IMR-90 (cell line): Measurements from ENCODE around the gene BRD1. TPM values are rescaled to one million over a fixed set of nuclear protein-coding genes. Genes with fewer than 3 reads are reported as not detected.

Experiments
- ATAC-seq: fragments of 200-7000 bp; cut with Tn5 transposase; 2 replicates; pipeline ENCODE4 v1.9.1; 2020; ENCODE audit warnings: low read depth, mild to moderate bottlenecking, moderate library complexity
- BruUV-seq: library from RNA; stranded (reverse); fragments of 400-500 nt; replicated peaks from 2 replicates; lab custom pipeline; 2021; lab: Mats Ljungman, UMichigan
- CTCF ChIA-PET: fragments of 300-600 bp; formaldehyde crosslinking; extraction: SDS; loops from one replicate; lab custom pipeline; 2021; ENCODE audit warnings: antibody characterized with exemption; lab: Yijun Ruan, JAX
- POLR2A ChIA-PET: fragments of 300-600 bp; sonication (Branson Sonifier 250); formaldehyde crosslinking; loops from one replicate; lab custom pipeline; 2022; ENCODE audit warnings: antibody characterized with exemption; ENCODE audit not compliant: unreplicated experiment; lab: Charles Lee
- DNase-seq: peaks from one replicate; pipeline ENCODE4 v3.0.0; 2013
- H2AFZ ChIP-seq: replicated peaks from 2 replicates; pipeline ENCODE3; 2013; ENCODE audit warnings: low read length, mild to moderate bottlenecking; ENCODE audit not compliant: poor library complexity
- H2AK5ac ChIP-seq: 2 replicates; pipeline ENCODE4 v1.6.1; 2013; ENCODE audit warnings: low read depth, low read length, inconsistent platforms
- H2AK9ac ChIP-seq: replicated peaks from 2 replicates; pipeline ENCODE3; 2013; ENCODE audit warnings: mild to moderate bottlenecking, low read depth, low read length, moderate library complexity; ENCODE audit not compliant: poor library complexity
- H2BK120ac ChIP-seq: 2 replicates; pipeline ENCODE4 v1.6.1; 2013; ENCODE audit warnings: low read depth, low read length, inconsistent platforms
- H2BK15ac ChIP-seq: 3 replicates; pipeline ENCODE4 v1.6.1; 2013; ENCODE audit warnings: low read depth, low read length, inconsistent platforms
- H2BK20ac ChIP-seq: 2 replicates; pipeline ENCODE4 v1.6.1; 2013; ENCODE audit warnings: low read depth, mild to moderate bottlenecking, inconsistent platforms, low read length, moderate library complexity
- H2BK5ac ChIP-seq: 2 replicates; pipeline ENCODE4 v1.6.1; 2013; ENCODE audit warnings: mild to moderate bottlenecking, low read depth, low read length, inconsistent platforms; ENCODE audit not compliant: poor library complexity, severe bottlenecking
- H3K14ac ChIP-seq: replicated peaks from 2 replicates; pipeline ENCODE4 v1.6.1; 2013; ENCODE audit warnings: low read depth, low read length, inconsistent platforms
- H3K18ac ChIP-seq: 2 replicates; pipeline ENCODE4 v1.6.1; 2013; ENCODE audit warnings: low read depth, low read length, control low read depth
- H3K23ac ChIP-seq: 2 replicates; pipeline ENCODE4 v1.6.1; 2013; ENCODE audit warnings: low read depth, low read length, inconsistent platforms
- H3K27ac ChIP-seq: 2 replicates; pipeline ENCODE4 v1.5.1; 2013; ENCODE audit warnings: mild to moderate bottlenecking, control low read depth, low read length; ENCODE audit not compliant: insufficient read depth
- H3K27me3 ChIP-seq: 2 replicates; pipeline ENCODE4 v1.6.1; 2013; ENCODE audit warnings: low read length; ENCODE audit not compliant: control insufficient read depth, insufficient read depth
- H3K36me3 ChIP-seq: 2 replicates; pipeline ENCODE4 v1.6.1; 2013; ENCODE audit warnings: low read length, mixed read lengths; ENCODE audit not compliant: control insufficient read depth, insufficient read depth
- H3K4ac ChIP-seq: 2 replicates; pipeline ENCODE4 v1.6.1; 2013; ENCODE audit warnings: low read depth, low read length, inconsistent platforms
- H3K4me1 ChIP-seq: 2 replicates; pipeline ENCODE4 v1.6.1; 2013; ENCODE audit warnings: low read length, mixed read lengths; ENCODE audit not compliant: control insufficient read depth, insufficient read depth
- H3K4me2 ChIP-seq: 2 replicates; pipeline ENCODE4 v1.6.1; 2013; ENCODE audit warnings: low read depth, mild to moderate bottlenecking, control low read depth, low read length, moderate library complexity
- H3K4me3 ChIP-seq: 2 replicates; pipeline ENCODE4 v1.5.1; 2013; ENCODE audit warnings: low read depth, mild to moderate bottlenecking, control low read depth, low read length, moderate library complexity; ENCODE audit not compliant: insufficient read depth
- H3K56ac ChIP-seq: 2 replicates; pipeline ENCODE4 v1.6.1; 2013; ENCODE audit warnings: low read length, inconsistent platforms; ENCODE audit not compliant: insufficient read depth; ENCODE audit errors: extremely low read depth
- H3K79me1 ChIP-seq, 2 experiments: 2 replicates each; pipeline ENCODE4 v1.6.1; 2013; ENCODE audit warnings: low read length in 2 of 2, inconsistent platforms in 1 of 2, low read depth in 1 of 2
- H3K9ac ChIP-seq: 2 replicates; pipeline ENCODE4 v1.6.1; 2013; ENCODE audit warnings: low read depth, low read length, control low read depth
- H3K9me1 ChIP-seq: 2 replicates; pipeline ENCODE4 v1.6.1; 2013; ENCODE audit warnings: low read length, inconsistent platforms; ENCODE audit not compliant: insufficient read depth
- H3K9me3 ChIP-seq: 2 replicates; pipeline ENCODE4 v1.6.1; 2013; ENCODE audit warnings: low read length; ENCODE audit not compliant: control insufficient read depth, insufficient read depth
- H4K20me1 ChIP-seq: 2 replicates; pipeline ENCODE4 v1.6.1; 2013; ENCODE audit warnings: low read length, inconsistent platforms; ENCODE audit not compliant: insufficient read depth
- H4K5ac ChIP-seq: 2 replicates; pipeline ENCODE4 v1.6.1; 2013; ENCODE audit warnings: mild to moderate bottlenecking, low read depth, low read length, control low read depth
- H4K8ac ChIP-seq, 2 experiments: 2 replicates each; pipeline ENCODE4 v1.6.1; 2013; ENCODE audit warnings: low read depth in 2 of 2, low read length in 2 of 2, control low read depth in 1 of 2, inconsistent platforms in 1 of 2
- H4K91ac ChIP-seq: 2 replicates; pipeline ENCODE4 v1.6.1; 2013; ENCODE audit warnings: low read depth, low read length, inconsistent platforms; ENCODE audit not compliant: insufficient read depth
- BHLHE40 ChIP-seq: fragments of 150-350 bp; IDR thresholded peaks from 2 replicates; pipeline ENCODE4 v1.6.1; 2016; ENCODE audit warnings: mild to moderate bottlenecking, low read depth, low read length
- CEBPB ChIP-seq: IDR thresholded peaks from 2 replicates; pipeline ENCODE4 v1.6.1; 2012; ENCODE audit warnings: low read depth, low read length, improper control_type of control experiment
- CHD1 ChIP-seq: IDR thresholded peaks from 2 replicates; pipeline ENCODE4 v1.6.1; 2012; ENCODE audit warnings: low read depth, low read length, improper control_type of control experiment
- FOS ChIP-seq: fragments of 150-350 bp; IDR thresholded peaks from 2 replicates; pipeline ENCODE4 v1.6.1; 2016; ENCODE audit warnings: low read depth, low read length
- MAFK ChIP-seq: IDR thresholded peaks from 2 replicates; pipeline ENCODE4 v1.6.1; 2012; ENCODE audit warnings: low read depth, low read length, improper control_type of control experiment
- MXI1 ChIP-seq: IDR thresholded peaks from 2 replicates; pipeline ENCODE4 v1.6.1; 2012; ENCODE audit warnings: low read depth, mild to moderate bottlenecking, low read length, moderate library complexity, borderline replicate concordance
- NFE2L2 ChIP-seq: fragments of 150-350 bp; IDR thresholded peaks from 2 replicates; pipeline ENCODE4 v1.6.1; 2016; ENCODE audit warnings: low read depth, mild to moderate bottlenecking, low read length
- POLR2A ChIP-seq: IDR thresholded peaks from 2 replicates; pipeline ENCODE4 v1.6.1; 2012; ENCODE audit warnings: mild to moderate bottlenecking, low read depth, low read length
- RCOR1 ChIP-seq: IDR thresholded peaks from 2 replicates; pipeline ENCODE4 v1.6.1; 2012; ENCODE audit warnings: mild to moderate bottlenecking, low read length, improper control_type of control experiment; ENCODE audit not compliant: insufficient replicate concordance
- RFX5 ChIP-seq: IDR thresholded peaks from 2 replicates; pipeline ENCODE4 v1.8.0; 2012; ENCODE audit warnings: low read depth, mild to moderate bottlenecking, low read length, moderate library complexity
- SMC3 ChIP-seq: fragments of 150-350 bp; IDR thresholded peaks from 2 replicates; pipeline ENCODE4 v1.6.1; 2016; ENCODE audit warnings: low read depth, mild to moderate bottlenecking, antibody characterized with exemption, low read length, moderate library complexity
- USF2 ChIP-seq: fragments of 150-350 bp; IDR thresholded peaks from 2 replicates; pipeline ENCODE4 v1.6.1; 2017; ENCODE audit warnings: mild to moderate bottlenecking, antibody characterized with exemption, low read length, low read depth
- WGBS, 2 experiments: methylation state at CpG; one replicate each; pipeline versions ENCODE4 v1.1.5 to v1.1.7; 2013; ENCODE audit warnings: missing lambda C conversion rate in 2 of 2; ENCODE audit not compliant: insufficient read length in 1 of 2; ENCODE audit errors: extremely low coverage in 2 of 2; 5-methylcytosine and 5-hydroxymethylcytosine counted together
- dilution Hi-C: fragments of 300-500 bp; cut with HindIII; formaldehyde crosslinking; loops from one replicate; pipeline ENCODE4 v1.14.3; 2018; ENCODE audit warnings: low sequenced_read_pairs; ENCODE audit not compliant: unreplicated experiment
- in situ Hi-C: fragments of 300-500 bp; cut with MboI; formaldehyde crosslinking; loops from 3 replicates; pipeline ENCODE4 v1.14.3; 2019; ENCODE audit warnings: low sequenced_read_pairs, inconsistent platforms, mixed read lengths
- intact Hi-C: fragments of 100-400 bp; cut with micrococcal nuclease; formaldehyde crosslinking; loops from 2 replicates; pipeline ENCODE4 v1.10.0; 2022
- polyA plus RNA-seq, 3 experiments: library from polyadenylated mRNA; depleted of rRNA; stranded (reverse); fragments of >200 nt; gene quantifications; 2 replicates each; pipeline ENCODE4 v1.2.3, GENCODE V29; 2012; ENCODE audit warnings: low replicate concordance in 1 of 3
- total RNA-seq: library from RNA; depleted of rRNA; stranded (reverse); fragments of >200 nt; gene quantifications from 2 replicates; pipeline ENCODE4 v1.2.3, GENCODE V29; 2012
- TF ChIP-seq, protein P1 (sequence below): fragments of 150-350 bp; IDR thresholded peaks from 2 replicates; pipeline ENCODE4 v1.6.1; 2016; ENCODE audit warnings: low read depth, mild to moderate bottlenecking, low read length, moderate library complexity, borderline replicate concordance

The BRD1 gene
- total and polyA plus RNA-seq, 2 of the 4 experiments (the other 2 are of a cell fraction), result 10.0 to 10.6 TPM

DNA sequence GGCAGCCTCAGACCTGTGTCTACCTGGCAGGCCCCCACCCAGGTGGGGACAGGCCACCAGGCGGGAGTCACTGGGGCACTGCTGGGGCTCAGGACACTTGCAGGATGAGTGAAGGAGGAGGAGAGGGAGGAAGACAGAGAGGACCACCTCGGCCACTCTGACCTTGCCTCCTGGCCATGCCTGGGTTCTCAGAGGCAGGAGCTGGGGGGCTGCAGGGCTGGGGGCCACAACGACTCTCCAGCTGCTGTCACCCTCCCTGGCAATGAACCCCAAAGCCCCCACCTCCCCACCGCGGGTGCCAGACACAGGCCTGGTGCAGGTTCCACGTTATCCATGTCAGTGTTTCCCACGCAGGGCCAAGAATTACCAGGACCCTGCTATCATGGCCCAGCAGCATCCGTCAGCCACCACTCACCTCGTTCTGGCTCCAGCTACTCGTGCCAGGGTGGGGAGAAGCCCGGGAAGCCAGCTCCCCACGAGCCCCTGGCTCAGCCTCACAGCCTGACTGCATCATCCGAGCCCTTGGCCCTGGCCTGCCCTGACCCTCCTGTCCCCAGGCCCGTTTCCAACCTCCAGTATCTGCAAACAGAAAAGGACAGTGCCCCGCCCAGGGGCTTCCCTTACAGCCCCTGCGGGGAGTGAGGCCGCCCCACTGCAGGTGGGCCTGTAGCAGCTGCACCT lies 62.4 kb downstream of the BRD1 start:
- ChIA-PET POLR2A (no interaction called here), CTCF (no interaction called here)
- Histone ChIP-seq H3K4me3 (no peak overlapping the region), H3K4me1 (peaks cover 11% of the 10 kb centered on the region), H4K8ac (no peak overlapping the region), H3K27me3 (no peaks in the 10 kb centered on the region), H3K9ac (no peak overlapping the region), H3K14ac (no peak overlapping the region), H3K9me3 (peaks cover 2% of the 10 kb centered on the region; the same call in 1 of the 2 replicates), H2BK15ac (no peak overlapping the region), H4K91ac (no peak overlapping the region), H2AK9ac (no peak overlapping the region), H3K36me3 (no peaks in the 10 kb centered on the region), H2BK120ac (no peak overlapping the region), H3K79me1 (no peaks in the 10 kb centered on the region), H2AK5ac (no peak overlapping the region), H3K9me1 (no peaks in the 10 kb centered on the region), H4K20me1 (peaks cover 5% of the 10 kb centered on the region; the same call in 1 of the 2 replicates), H3K18ac (no peak overlapping the region), H3K56ac (no peak overlapping the region), H3K27ac (no peak overlapping the region), H3K4ac (no peak overlapping the region), H4K5ac (no peak overlapping the region), H2AFZ (no peak overlapping the region), H2BK20ac (no peak overlapping the region), H2BK5ac (no peak overlapping the region), H3K23ac (no peak overlapping the region), H3K4me2 (no peak overlapping the region)
- dilution Hi-C loops, result no loop called here
- ATAC-seq, result no peak
- intact Hi-C loops, result no loop called here
- TF ChIP-seq RCOR1, result no peak
- no peak for TF ChIP-seq MAFK
- no peak for TF ChIP-seq NFE2L2
- TF ChIP-seq, protein P1, sequence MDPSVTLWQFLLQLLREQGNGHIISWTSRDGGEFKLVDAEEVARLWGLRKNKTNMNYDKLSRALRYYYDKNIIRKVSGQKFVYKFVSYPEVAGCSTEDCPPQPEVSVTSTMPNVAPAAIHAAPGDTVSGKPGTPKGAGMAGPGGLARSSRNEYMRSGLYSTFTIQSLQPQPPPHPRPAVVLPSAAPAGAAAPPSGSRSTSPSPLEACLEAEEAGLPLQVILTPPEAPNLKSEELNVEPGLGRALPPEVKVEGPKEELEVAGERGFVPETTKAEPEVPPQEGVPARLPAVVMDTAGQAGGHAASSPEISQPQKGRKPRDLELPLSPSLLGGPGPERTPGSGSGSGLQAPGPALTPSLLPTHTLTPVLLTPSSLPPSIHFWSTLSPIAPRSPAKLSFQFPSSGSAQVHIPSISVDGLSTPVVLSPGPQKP, result no peak
- no peak for TF ChIP-seq MXI1
- TF ChIP-seq RFX5, result no peak
- TF ChIP-seq BHLHE40, result no peak
- TF ChIP-seq CEBPB, result no peak
- TF ChIP-seq CHD1, result no peak
- no peak for TF ChIP-seq FOS
- TF ChIP-seq POLR2A, result no peak
- TF ChIP-seq USF2, result no peak
- TF ChIP-seq SMC3, result no peak
- DNase-seq, result no peak
- WGBS, 2 experiments, result 69% methylated on average over 5 of the region's 17 CpGs; no CpG with 5 or more reads in 1 of the 2 experiments
- no TSS peak for BruUV-seq
- in situ Hi-C loops, result no loop called here
